ENCODE data around the gene ELMOD2. TPM values are rescaled to one million over a fixed set of nuclear protein-coding genes. Genes with fewer than 3 reads are reported as not detected.

Gene ELMOD2
- total and polyA plus RNA-seq, 2 experiments from 2014 or later: 25.0 to 35.8 TPM

- Histone ChIP-seq H3K36me3 (ENCODE audit: low read depth) (no peaks in the 10 kb centered on the region; the same call in 1 of the 2 replicates), H3K4me2 (ENCODE audit: unreplicated experiment) (no peak overlapping the region), H2AFZ (no peak overlapping the region), H3K9me2 (ENCODE audit: insufficient read depth) (no peaks in the 10 kb centered on the region), H3K27me3 (replicated peaks; ENCODE audit: insufficient read depth) (0 out of 2 replicates have a peak, but pooled peaks cover 4% of the 10 kb centered on the region), H3K4me3 (no peak overlapping the region), H3K27ac (no peak overlapping the region), H3F3A (ENCODE audit: insufficient read depth) (no peaks in the 10 kb centered on the region), H4K20me1 (ENCODE audit: insufficient read depth) (no peaks in the 10 kb centered on the region), H3K4me1 (ENCODE audit: insufficient read depth) (no peaks in the 10 kb centered on the region), H3K9ac (no peak overlapping the region), H3K9me3 (ENCODE audit: low read depth) (no peaks in the 10 kb centered on the region), H3K79me2 (ENCODE audit: insufficient read depth) (no peaks in the 10 kb centered on the region)
- in situ Hi-C loops (cut with MboI): no loop called here
- WGBS, 2 experiments (ENCODE audit: low coverage in 1 of 2, low lambda C conversion rate in 2 of 2, missing lambda C conversion rate in 2 of 2): 73 to 74% methylated on average over 6 of the region's 6 CpGs
- no peak for DNase-seq
- TF ChIP-seq EZH2phosphoT487 (IDR thresholded peaks at IDR 0.05; ENCODE audit: insufficient read depth, low read depth): no peak
- no peak for TF ChIP-seq EZH2 (IDR thresholded peaks at IDR 0.05; ENCODE audit: insufficient read depth, poor library complexity, severe bottlenecking)
Observed at GRCh38 chr4:140556372-140557085, 32.6 kb downstream of the ELMOD2 start.

DNA sequence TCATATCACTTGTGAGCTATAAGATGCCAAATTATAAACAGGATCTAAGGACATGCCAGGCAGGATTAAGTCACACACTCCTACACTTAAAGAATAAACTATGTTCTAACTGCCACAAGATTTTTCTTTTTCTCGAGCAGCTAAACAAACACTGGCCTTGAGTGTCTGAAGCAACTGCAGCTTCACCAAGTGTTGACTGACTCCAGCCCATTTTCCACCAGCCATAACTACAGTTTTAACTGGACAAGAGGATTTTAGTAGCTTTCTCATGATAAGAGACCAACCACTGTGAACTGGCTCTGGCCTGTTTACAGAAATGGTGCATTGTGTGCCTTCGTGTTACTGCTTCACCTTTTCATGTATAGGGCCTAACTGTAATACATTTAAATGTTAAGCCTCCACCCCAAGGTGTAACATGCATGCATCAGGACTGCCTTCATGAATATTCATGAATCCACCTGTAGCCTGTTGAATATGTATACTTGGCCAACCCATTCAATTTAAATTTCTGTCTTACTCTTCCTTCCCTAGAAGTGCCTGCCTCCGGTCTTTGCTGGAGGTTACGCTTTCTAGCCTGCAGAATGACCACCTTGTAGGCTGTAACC is 34.0 kb downstream of the ELMOD2 start:
- Histone ChIP-seq H3K4me1 (ENCODE audit: insufficient read depth) (no peaks in the 10 kb centered on the region), H3K27ac (no peak overlapping the region), H3K79me2 (ENCODE audit: insufficient read depth) (no peaks in the 10 kb centered on the region), H3F3A (ENCODE audit: insufficient read depth) (no peaks in the 10 kb centered on the region), H2AFZ (no peak overlapping the region), H3K9me2 (ENCODE audit: insufficient read depth) (no peaks in the 10 kb centered on the region), H3K9ac (no peak overlapping the region), H3K4me2 (ENCODE audit: unreplicated experiment) (no peak overlapping the region), H3K36me3 (ENCODE audit: low read depth) (no peaks in the 10 kb centered on the region; the same call in 1 of the 2 replicates), H3K9me3 (ENCODE audit: low read depth) (no peaks in the 10 kb centered on the region), H3K4me3 (no peak overlapping the region), H4K20me1 (ENCODE audit: insufficient read depth) (no peaks in the 10 kb centered on the region), H3K27me3 (replicated peaks; ENCODE audit: insufficient read depth) (0 out of 2 replicates have a peak, but pooled peaks cover 10% of the 10 kb centered on the region)
- DNase-seq: no peak
- WGBS, 2 experiments (ENCODE audit: low coverage in 1 of 2, low lambda C conversion rate in 2 of 2, missing lambda C conversion rate in 2 of 2): 67 to 77% methylated on average over 4 of the region's 4 CpGs
- TF ChIP-seq EZH2phosphoT487 (IDR thresholded peaks at IDR 0.05; ENCODE audit: insufficient read depth, low read depth) (no peak), EZH2 (IDR thresholded peaks at IDR 0.05; ENCODE audit: insufficient read depth, poor library complexity, severe bottlenecking) (no peak)
- in situ Hi-C loops (cut with MboI): no loop called here

DNA sequence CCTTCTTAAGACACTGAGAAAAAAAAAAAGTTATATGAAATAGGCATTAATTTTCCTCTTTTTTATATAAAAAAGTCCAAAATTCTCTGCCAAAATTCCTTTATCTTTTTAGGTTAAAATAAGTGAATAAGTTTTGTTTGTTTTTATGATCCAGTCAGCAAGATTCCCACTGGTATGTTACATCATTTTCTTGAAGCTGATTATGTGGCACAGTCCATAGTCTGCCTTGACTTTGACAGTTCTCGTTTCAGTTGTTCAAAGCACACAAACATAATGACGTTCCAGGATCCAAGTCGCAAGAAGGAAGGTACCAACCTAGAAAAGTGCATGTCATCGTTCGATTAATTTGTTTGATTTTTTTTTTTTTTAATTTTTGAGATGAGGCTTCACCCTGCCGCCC is 35.7 kb downstream of the ELMOD2 start:
- H3F3A ChIP-seq (ENCODE audit: insufficient read depth): no peaks in the 10 kb centered on the region
- H3K4me2 ChIP-seq (ENCODE audit: unreplicated experiment): no peak overlapping the region
- no peaks in the 10 kb centered on the region for H3K79me2 ChIP-seq (ENCODE audit: insufficient read depth)
- peaks cover 18% of the 10 kb centered on the region; the same call in 1 of the 2 replicates for H3K27me3 ChIP-seq (replicated peaks; ENCODE audit: insufficient read depth)
- H3K4me1 ChIP-seq (ENCODE audit: insufficient read depth): no peaks in the 10 kb centered on the region
- TF ChIP-seq EZH2 (IDR thresholded peaks at IDR 0.05; ENCODE audit: insufficient read depth, poor library complexity, severe bottlenecking) (no peak), EZH2phosphoT487 (IDR thresholded peaks at IDR 0.05; ENCODE audit: insufficient read depth, low read depth) (no peak)
- no peaks in the 10 kb centered on the region for H4K20me1 ChIP-seq (ENCODE audit: insufficient read depth)
- WGBS, 2 experiments (ENCODE audit: low coverage in 1 of 2, low lambda C conversion rate in 2 of 2, missing lambda C conversion rate in 2 of 2): 94% methylated on average over 6 of the region's 6 CpGs
- H3K4me3 ChIP-seq: no peak overlapping the region
- no peak overlapping the region for H2AFZ ChIP-seq
- in situ Hi-C loops (cut with MboI): no loop called here
- H3K9ac ChIP-seq: no peak overlapping the region
- no peak for DNase-seq
- no peaks in the 10 kb centered on the region for H3K36me3 ChIP-seq (ENCODE audit: low read depth)
- no peak overlapping the region for H3K27ac ChIP-seq
- no peaks in the 10 kb centered on the region for H3K9me3 ChIP-seq (ENCODE audit: low read depth)
- no peaks in the 10 kb centered on the region for H3K9me2 ChIP-seq (ENCODE audit: insufficient read depth)

DNA sequence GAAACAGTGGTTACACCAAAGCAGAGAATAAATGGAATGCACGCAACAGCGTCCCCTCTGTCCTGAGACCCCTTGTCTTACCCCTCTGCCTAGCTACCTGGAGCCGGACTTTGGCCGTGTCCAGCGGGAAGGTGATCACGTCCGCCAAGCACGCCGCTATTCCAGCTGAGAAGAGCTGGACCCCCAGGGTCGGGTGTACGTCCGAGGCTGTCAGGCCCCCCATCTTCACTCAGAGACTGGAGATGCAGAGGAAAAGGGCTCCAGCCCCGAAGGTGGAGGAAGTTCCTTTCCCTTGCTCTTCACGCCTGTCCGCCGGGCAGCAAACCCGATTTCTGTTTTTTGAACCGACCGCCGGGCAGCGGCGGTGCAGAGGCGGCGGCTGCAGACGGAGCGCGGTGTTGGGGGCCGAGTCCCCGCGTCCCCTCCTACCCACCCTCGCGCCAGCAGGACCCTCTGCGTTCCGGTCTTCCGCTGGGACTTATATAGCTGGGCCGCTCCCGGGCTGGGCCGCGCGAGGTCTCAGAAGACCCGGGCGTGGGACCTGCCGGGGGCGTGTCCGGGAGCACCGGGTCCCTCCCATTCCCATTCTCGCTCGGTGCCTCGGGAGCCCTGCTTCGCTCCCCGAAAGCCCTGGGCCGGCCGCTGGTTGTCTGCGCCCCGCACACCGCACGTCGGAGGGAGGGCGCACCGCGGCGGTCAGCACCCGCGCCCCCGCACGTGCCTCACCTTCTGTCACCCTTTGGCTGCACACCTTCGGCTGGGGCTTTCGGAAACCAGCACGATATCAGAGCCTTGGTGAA is 44.7 kb downstream of the ELMOD2 start, which contains the start of gene UCP1:
Gene UCP1, minus strand, starts transcription at position 455 of the 800 bp plus-strand sequence. Its CDS starts 232 bp downstream, at position 223.
- in situ Hi-C loops (cut with MboI): no loop called here
- Histone ChIP-seq H3F3A (ENCODE audit: insufficient read depth) (no peaks in the 10 kb centered on the region), H3K27me3 (replicated peaks; ENCODE audit: insufficient read depth) (peaks cover 86% of the 10 kb centered on the region), H3K27ac (no peak within 1 kb of the TSS), H3K79me2 (ENCODE audit: insufficient read depth) (no peaks in the 10 kb centered on the region), H3K36me3 (ENCODE audit: low read depth) (no peaks in the 10 kb centered on the region), H2AFZ (peak within 1 kb of the TSS; percentile 58), H4K20me1 (ENCODE audit: insufficient read depth) (no peaks in the 10 kb centered on the region), H3K9ac (no peak within 1 kb of the TSS), H3K9me2 (ENCODE audit: insufficient read depth) (no peaks in the 10 kb centered on the region), H3K4me2 (ENCODE audit: unreplicated experiment) (peak within 1 kb of the TSS; percentile 62), H3K4me3 (peak within 1 kb of the TSS; percentile 62), H3K4me1 (ENCODE audit: insufficient read depth) (no peaks in the 10 kb centered on the region), H3K9me3 (ENCODE audit: low read depth) (no peaks in the 10 kb centered on the region)
- WGBS, 2 experiments (ENCODE audit: low coverage in 1 of 2, low lambda C conversion rate in 2 of 2, missing lambda C conversion rate in 2 of 2): 5% methylated on average over 58 to 69 of the region's 69 CpGs
- DNase-seq: peak; percentile 37
- TF ChIP-seq EZH2phosphoT487 (IDR thresholded peaks at IDR 0.05; ENCODE audit: insufficient read depth, low read depth) (no peak), EZH2 (IDR thresholded peaks at IDR 0.05; ENCODE audit: insufficient read depth, poor library complexity, severe bottlenecking) (no peak)
